Ishikawa (cell line): ENCODE measurements around the gene POLA2.

Source experiments
- CEBPB ChIP-seq: IDR thresholded peaks from 2 replicates; pipeline ENCODE4 v1.6.1; 2012
- CREB1 ChIP-seq: IDR thresholded peaks from 2 replicates; pipeline ENCODE4 v1.6.1; 2012; ENCODE audit warnings: low read depth
- EGR1 ChIP-seq: IDR thresholded peaks from 2 replicates; pipeline ENCODE4 v1.6.1; 2012
- EP300 ChIP-seq: IDR thresholded peaks from 2 replicates; pipeline ENCODE4 v1.6.1; 2012; ENCODE audit warnings: borderline replicate concordance
- MAX ChIP-seq: IDR thresholded peaks from 2 replicates; pipeline ENCODE4 v1.6.1; 2012
- NFIC ChIP-seq: IDR thresholded peaks from 2 replicates; pipeline ENCODE4 v1.6.1; 2012
- RAD21 ChIP-seq: IDR thresholded peaks from 2 replicates; pipeline ENCODE4 v1.6.1; 2012; ENCODE audit warnings: low read depth
- REST ChIP-seq: IDR thresholded peaks from 2 replicates; pipeline ENCODE4 v1.6.1; 2012; ENCODE audit warnings: low read depth, mild to moderate bottlenecking
- TAF1 ChIP-seq: IDR thresholded peaks from 2 replicates; pipeline ENCODE4 v1.6.1; 2012; ENCODE audit warnings: low read depth, mild to moderate bottlenecking
- TEAD4 ChIP-seq: IDR thresholded peaks from 2 replicates; pipeline ENCODE4 v1.6.1; 2012
- YY1 ChIP-seq: IDR thresholded peaks from 2 replicates; pipeline ENCODE4 v1.6.1; 2012; ENCODE audit warnings: low read depth

DNA sequence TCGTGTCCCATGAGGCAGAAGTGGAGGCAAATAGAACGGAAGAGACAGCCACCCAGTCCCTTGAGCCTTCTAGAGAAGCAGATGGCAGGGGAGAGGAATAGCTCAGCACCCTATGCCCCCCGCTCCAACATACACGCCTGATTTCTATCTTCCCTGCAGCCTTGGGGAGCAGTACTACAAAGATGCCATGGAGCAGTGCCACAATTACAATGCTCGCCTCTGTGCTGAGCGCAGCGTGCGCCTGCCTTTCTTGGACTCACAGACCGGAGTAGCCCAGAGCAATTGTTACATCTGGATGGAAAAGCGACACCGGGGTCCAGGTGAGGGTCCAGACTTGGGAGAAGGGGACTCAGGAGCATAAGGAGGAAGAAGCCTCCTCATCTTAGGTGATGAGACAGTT is 78.5 kb downstream of the POLA2 start:
- TF ChIP-seq REST (no peak), CEBPB (no peak), MAX (no peak), TAF1 (no peak), TEAD4 (no peak), YY1 (no peak), NFIC (no peak), EP300 (no peak), EGR1 (no peak), CREB1 (no peak), RAD21 (no peak)
